NCI-H774 (cell line): ENCODE data around the gene MRPS25.

ENCODE experiments used
- DNase-seq: peaks from one replicate; lab custom pipeline; 2025; lab: John Stamatoyannopoulos, UW

MRPS25 gene

GRCh38 chr3:15064835-15065549, at the start of gene MRPS25:
Gene MRPS25 (minus strand): TSS chr3:15065315. CDS start chr3:15065194, 121 bp downstream.
- DNase-seq = peak; percentile 83

DNA sequence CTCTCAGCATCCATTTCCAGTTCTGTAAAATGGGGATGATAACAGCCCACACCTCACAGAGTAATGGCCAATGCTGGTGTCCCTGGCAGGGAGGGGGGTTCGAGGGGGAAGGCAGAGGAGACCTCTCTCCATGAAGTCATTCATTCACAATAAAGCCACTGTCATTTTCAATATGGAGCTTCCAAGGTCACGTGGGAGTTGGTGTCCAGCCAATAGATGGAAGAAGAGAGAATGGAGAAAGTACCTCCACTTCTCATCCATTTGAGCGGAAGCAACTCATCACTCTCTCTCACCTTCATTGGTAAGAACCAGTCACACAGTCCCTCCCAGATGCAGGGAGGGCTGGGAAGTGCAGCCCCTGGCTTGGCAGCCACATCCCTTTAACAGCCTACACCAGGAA, 48.8 kb upstream of the MRPS25 start:
- DNase-seq = peak; percentile 20

DNA sequence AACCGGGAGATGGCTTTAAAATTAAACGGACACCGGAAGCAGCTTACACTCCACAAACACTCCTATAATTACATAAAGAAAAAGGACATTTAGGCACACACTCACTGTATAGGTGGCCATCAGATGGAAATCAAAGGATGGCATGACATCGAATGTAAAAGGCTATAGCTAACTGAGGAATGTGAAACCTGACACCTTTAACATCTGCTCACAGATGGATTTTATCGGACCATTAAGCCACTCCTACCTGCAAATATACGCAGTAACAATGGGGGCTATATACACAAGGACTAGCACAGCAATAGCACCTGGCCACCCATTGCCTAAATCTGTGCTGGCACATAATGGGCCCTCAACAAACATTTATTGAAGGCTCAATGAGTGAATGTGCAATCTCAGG, 48.4 kb upstream of the MRPS25 start:
- DNase-seq = peak; percentile 20

GRCh38 chr3:15112011-15112410, 46.9 kb upstream of the MRPS25 start:
- DNase-seq = no peak

DNA sequence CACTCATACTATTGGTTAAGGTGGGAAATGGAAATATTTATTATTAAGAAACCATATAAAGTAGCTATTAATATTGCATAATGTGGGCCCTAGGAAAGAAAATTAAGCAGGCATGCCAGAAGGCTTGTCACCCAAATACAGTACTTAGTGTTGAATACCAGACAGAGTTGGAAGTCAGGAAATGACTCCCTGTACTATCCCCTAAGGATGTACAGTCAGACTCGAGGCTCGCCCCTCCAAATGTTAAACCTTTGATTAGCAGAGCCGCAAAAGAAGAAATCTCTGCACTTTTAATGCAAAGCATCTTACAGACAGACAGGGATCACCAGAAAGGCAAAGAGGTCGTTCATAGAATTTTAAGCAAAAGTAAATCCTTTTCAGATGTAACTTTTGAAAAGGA, 45.1 kb upstream of the MRPS25 start:
- no peak for DNase-seq

DNA sequence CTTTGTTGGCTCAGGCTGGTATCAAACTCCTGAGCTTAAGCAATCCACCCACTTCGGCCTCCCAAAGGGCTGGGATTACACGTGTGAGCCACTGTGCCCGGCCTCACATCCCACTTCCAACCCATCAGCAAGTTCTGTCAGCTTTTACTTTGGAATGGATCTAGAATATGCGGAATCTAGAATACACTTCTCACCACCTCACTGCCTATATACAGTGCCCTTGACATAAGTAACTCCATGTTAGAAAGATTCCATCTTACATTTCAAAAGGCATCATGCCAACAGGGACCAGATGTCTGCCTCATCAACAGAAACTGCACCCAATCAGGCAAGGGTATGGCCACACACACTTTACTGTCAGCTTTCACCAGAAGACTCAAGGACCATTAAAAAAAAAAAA, 43.8 kb upstream of the MRPS25 start:
- no peak for DNase-seq

DNA sequence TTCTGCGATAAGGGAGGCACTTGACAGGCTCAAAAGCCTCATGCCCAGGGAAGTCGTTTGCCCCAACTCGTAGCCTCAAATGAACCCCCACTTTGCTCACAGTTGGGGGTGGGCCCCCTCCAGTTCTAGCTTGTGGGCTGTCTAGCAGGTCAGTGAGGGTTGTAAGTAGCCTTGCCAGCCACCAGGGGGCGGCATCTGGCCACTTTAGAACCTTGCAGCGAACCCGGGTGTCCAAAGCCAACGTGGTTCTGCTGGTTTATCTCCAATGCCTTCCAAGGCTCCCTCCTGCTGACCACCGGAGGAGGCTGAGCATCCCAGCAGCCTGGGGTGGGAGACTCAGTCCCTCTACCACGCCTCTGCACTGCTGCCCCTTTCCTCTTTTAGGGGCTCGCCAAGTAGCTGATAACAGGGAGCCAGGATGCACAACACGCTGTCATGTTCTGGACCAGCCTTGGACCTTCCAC, 43.0 kb upstream of the MRPS25 start:
- DNase-seq = peak; percentile 62

- DNase-seq = no peak
Measured at GRCh38 chr3:15107075-15107947, 42.2 kb upstream of the MRPS25 start.

- DNase-seq = peak; percentile 1
Measured at GRCh38 chr3:15102836-15103235, 37.7 kb upstream of the MRPS25 start.

- DNase-seq = no peak
Measured at GRCh38 chr3:15102256-15102655, 37.1 kb upstream of the MRPS25 start.

GRCh38 chr3:15099364-15100098, 34.4 kb upstream of the MRPS25 start:
- no peak for DNase-seq

GRCh38 chr3:15098503-15099363, 33.6 kb upstream of the MRPS25 start, which contains the start of gene RBSN:
Gene RBSN (minus strand): TSS chr3:15099148. CDS start chr3:15096120, 3,028 bp downstream.
- peak; percentile 90 for DNase-seq

- no peak for DNase-seq
Measured at GRCh38 chr3:15097891-15098290, 32.8 kb upstream of the MRPS25 start.

DNA sequence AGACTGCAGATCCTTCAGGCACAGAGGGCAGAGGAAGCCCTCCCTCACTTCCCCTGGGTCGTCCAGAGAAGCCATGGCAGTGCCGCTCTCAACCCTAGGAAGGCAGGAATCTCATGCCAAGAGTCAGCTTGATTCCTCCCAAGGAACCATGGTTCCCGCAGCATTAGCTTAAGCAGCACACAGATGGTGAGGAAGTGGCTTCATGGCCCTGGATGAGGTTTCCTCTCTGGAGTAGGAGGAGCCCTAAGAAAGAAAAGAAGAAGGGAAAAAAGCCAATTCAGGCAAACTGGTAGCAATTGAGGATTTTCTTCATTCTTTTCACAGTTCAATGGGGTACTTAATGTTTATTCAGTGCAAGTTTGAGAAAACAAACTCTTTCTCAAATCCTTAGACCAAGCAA, 30.9 kb upstream of the MRPS25 start:
- no peak for DNase-seq

DNA sequence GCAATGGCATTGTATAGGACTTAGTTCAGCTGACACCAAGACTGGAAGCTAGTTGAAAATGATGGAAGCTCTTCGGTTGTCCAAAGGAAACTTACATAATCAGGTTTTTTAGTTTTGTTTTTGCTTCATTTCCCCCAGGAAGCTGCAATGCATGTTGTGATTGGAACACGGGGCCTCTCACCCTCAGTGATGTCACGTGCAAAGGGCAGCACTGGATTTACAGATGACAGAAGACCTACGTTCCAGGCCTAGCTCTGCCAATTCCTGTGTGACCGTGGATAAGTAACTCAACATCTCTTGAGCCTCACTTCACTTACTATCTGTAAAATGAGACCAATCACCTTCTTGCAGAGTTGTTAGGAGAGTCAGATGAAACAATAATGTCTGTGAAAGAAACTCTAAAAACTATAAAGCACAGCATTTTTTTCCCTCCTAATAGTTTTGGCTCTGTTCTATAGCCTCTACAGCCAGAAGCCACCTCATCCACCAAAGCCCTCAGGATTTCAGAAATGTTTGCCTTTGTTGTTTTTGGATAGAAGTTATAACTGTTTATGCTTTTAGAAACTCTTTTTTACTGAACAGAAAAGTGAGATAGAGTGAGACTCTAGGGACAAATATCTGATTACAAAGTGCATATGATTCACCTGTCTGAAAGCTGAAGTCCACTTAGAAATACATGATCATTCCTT, 29.2 kb upstream of the MRPS25 start:
- DNase-seq = no peak

DNA sequence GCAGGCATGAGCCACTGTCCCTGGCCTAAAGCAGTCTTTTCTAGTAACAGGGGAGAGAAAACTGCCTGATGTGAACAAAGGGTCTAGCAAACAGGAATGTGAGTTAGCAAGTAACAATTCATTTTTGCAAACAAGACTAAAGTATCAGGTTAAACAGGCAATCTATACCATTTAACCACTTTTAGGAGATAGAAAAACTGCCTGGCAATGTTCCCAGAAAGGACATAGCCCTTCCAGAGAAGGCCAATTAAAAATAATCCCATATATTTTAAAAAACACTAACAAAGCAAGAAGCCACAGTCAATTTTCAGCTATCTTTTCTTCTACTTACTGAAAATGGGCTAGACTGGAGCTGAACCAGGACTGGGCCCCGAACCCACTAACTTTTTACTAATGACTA, 27.6 kb upstream of the MRPS25 start:
- DNase-seq = no peak

GRCh38 chr3:15091575-15091974, 26.5 kb upstream of the MRPS25 start:
- no peak for DNase-seq

- DNase-seq = no peak
Measured at GRCh38 chr3:15089201-15089600, 24.1 kb upstream of the MRPS25 start.

- DNase-seq = no peak
Measured at GRCh38 chr3:15086699-15087098, 21.6 kb upstream of the MRPS25 start.

GRCh38 chr3:15086263-15086662, 21.1 kb upstream of the MRPS25 start:
- DNase-seq = no peak

DNA sequence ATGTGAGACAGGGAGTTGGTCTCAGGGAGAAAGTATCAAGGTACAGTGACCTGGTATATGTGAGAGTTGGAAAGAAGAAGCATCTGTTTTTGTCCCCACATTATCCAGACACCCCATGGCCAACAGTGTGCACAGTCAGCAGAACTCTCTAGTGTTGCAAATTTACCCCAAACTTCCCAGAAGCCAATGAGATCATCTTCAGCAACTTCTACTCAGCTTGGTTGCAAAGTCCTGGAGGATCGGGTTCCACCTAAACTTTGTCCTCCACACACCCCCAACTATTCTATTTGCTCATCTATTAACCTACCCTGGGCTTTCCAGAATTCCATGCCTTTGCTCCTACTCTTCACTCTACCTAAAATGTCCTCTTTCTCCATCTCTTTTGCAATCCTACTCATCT, 18.1 kb upstream of the MRPS25 start:
- DNase-seq = no peak
